Endothelial cell (in vitro differentiated cells): ENCODE data around the gene BEND7. TPM values are rescaled to one million over a fixed set of nuclear protein-coding genes. Genes with fewer than 3 reads are reported as not detected.

Experiments used
- DNase-seq: peaks from one replicate; pipeline ENCODE4 v3.0.0; 2021; ENCODE audit warnings: low spot score
- H3K27ac Mint-ChIP-seq: one replicate; pipeline ENCODE4 v1.8.0; 2021; ENCODE audit warnings: mixed read lengths, inconsistent platforms; ENCODE audit not compliant: unreplicated experiment
- H3K27me3 Mint-ChIP-seq: one replicate; pipeline ENCODE4 v1.8.0; 2021; ENCODE audit warnings: mild to moderate bottlenecking, moderate library complexity, mixed read lengths, inconsistent platforms; ENCODE audit not compliant: unreplicated experiment
- H3K36me3 Mint-ChIP-seq: one replicate; pipeline ENCODE4 v1.8.0; 2021; ENCODE audit warnings: mild to moderate bottlenecking, low read depth, mixed read lengths, inconsistent platforms; ENCODE audit not compliant: unreplicated experiment
- H3K4me1 Mint-ChIP-seq: one replicate; pipeline ENCODE4 v1.8.0; 2021; ENCODE audit warnings: mild to moderate bottlenecking, mixed read lengths, inconsistent platforms; ENCODE audit not compliant: unreplicated experiment
- H3K4me3 Mint-ChIP-seq: one replicate; pipeline ENCODE4 v1.8.0; 2021; ENCODE audit warnings: mild to moderate bottlenecking, mixed read lengths, inconsistent platforms; ENCODE audit not compliant: unreplicated experiment
- H3K9me3 Mint-ChIP-seq: one replicate; pipeline ENCODE4 v1.8.0; 2021; ENCODE audit warnings: mixed read lengths, inconsistent platforms; ENCODE audit not compliant: unreplicated experiment
- CTCF ChIP-seq: fragments of 200-600 bp; sonication (generic); IDR thresholded peaks from one replicate; pipeline ENCODE4 v1.5.0; 2021; ENCODE audit warnings: antibody characterized with exemption; ENCODE audit not compliant: unreplicated experiment
- total RNA-seq: library from RNA; stranded (reverse); fragmentation: NEBNext Ultra II Directional; extraction: Animal tissue kit (Norgen Biotek cat#: 25700); gene quantifications from one replicate; pipeline ENCODE4 v1.2.1, GENCODE V29; 2021; ENCODE audit not compliant: unreplicated experiment

BEND7 gene
- total RNA-seq, 1 donor from 2014 or later: 53.3 TPM

- H3K27me3 Mint-ChIP-seq: peaks cover 4% of the 10 kb centered on the region
- no peaks in the 10 kb centered on the region for H3K9me3 Mint-ChIP-seq
- DNase-seq: no peak
- H3K4me1 Mint-ChIP-seq: peaks cover 2% of the 10 kb centered on the region
- no peak for TF ChIP-seq CTCF
- H3K27ac Mint-ChIP-seq: no peak overlapping the region
- H3K4me3 Mint-ChIP-seq: no peak overlapping the region
- H3K36me3 Mint-ChIP-seq: peaks cover 25% of the 10 kb centered on the region
Measured at GRCh38 chr10:13515467-13515866, 13.3 kb downstream of the BEND7 start.

GRCh38 chr10:13514296-13514695 is 14.5 kb downstream of the BEND7 start:
- Mint-ChIP-seq H3K4me1 (peaks cover 2% of the 10 kb centered on the region), H3K9me3 (no peaks in the 10 kb centered on the region), H3K36me3 (peaks cover 20% of the 10 kb centered on the region), H3K4me3 (no peak overlapping the region), H3K27me3 (peaks cover 1% of the 10 kb centered on the region), H3K27ac (no peak overlapping the region)
- no peak for TF ChIP-seq CTCF
- DNase-seq: no peak

GRCh38 chr10:13512564-13512963 is 16.2 kb downstream of the BEND7 start:
- H3K4me1 Mint-ChIP-seq: peaks cover 2% of the 10 kb centered on the region
- peaks cover 1% of the 10 kb centered on the region for H3K27me3 Mint-ChIP-seq
- no peak for DNase-seq
- H3K36me3 Mint-ChIP-seq: peaks cover 20% of the 10 kb centered on the region
- TF ChIP-seq CTCF: no peak
- no peak overlapping the region for H3K4me3 Mint-ChIP-seq
- H3K27ac Mint-ChIP-seq: no peak overlapping the region
- H3K9me3 Mint-ChIP-seq: no peaks in the 10 kb centered on the region

GRCh38 chr10:13511409-13511808 is 17.4 kb downstream of the BEND7 start:
- peaks cover 1% of the 10 kb centered on the region for H3K27me3 Mint-ChIP-seq
- peaks cover 2% of the 10 kb centered on the region for H3K4me1 Mint-ChIP-seq
- no peak for TF ChIP-seq CTCF
- H3K4me3 Mint-ChIP-seq: no peak overlapping the region
- DNase-seq: no peak
- H3K36me3 Mint-ChIP-seq: peaks cover 18% of the 10 kb centered on the region
- H3K9me3 Mint-ChIP-seq: no peaks in the 10 kb centered on the region
- no peak overlapping the region for H3K27ac Mint-ChIP-seq

- DNase-seq: no peak
- Mint-ChIP-seq H3K4me3 (no peak overlapping the region), H3K27ac (no peak overlapping the region), H3K9me3 (no peaks in the 10 kb centered on the region), H3K36me3 (peaks cover 11% of the 10 kb centered on the region), H3K27me3 (peaks cover 2% of the 10 kb centered on the region), H3K4me1 (peaks cover 26% of the 10 kb centered on the region)
- no peak for TF ChIP-seq CTCF
Measured at GRCh38 chr10:13505052-13505680, 23.6 kb downstream of the BEND7 start.
